IPS DF 6.9 (cell line): ENCODE data around the gene IL1RAPL1.

ENCODE experiments used
- DNase-seq: peaks from one replicate; pipeline ENCODE4 v3.0.0-alpha.2; 2013; ENCODE audit warnings: low read depth, low spot score
- H3K27ac ChIP-seq: one replicate; pipeline ENCODE4 v1.5.1; 2013; ENCODE audit warnings: low read length, control low read depth
- H3K27me3 ChIP-seq: 2 replicates; pipeline ENCODE4 v1.6.1; 2013; ENCODE audit warnings: mild to moderate bottlenecking, low read length; ENCODE audit not compliant: control insufficient read depth, insufficient read depth
- H3K36me3 ChIP-seq: 2 replicates; pipeline ENCODE4 v1.6.1; 2013; ENCODE audit warnings: low read length; ENCODE audit not compliant: control insufficient read depth, insufficient read depth
- H3K4me1 ChIP-seq: 2 replicates; pipeline ENCODE4 v1.6.1; 2013; ENCODE audit warnings: low read length; ENCODE audit not compliant: control insufficient read depth, insufficient read depth
- H3K4me3 ChIP-seq: 2 replicates; pipeline ENCODE4 v1.5.1; 2013; ENCODE audit warnings: mild to moderate bottlenecking, low read length
- H3K9me3 ChIP-seq: 2 replicates; pipeline ENCODE4 v1.6.1; 2013; ENCODE audit warnings: low read length, inconsistent platforms; ENCODE audit not compliant: control insufficient read depth, insufficient read depth
- WGBS: extraction: QIAGEN DNeasy Blood & Tissue Kit; methylation state at CpG from one replicate; pipeline ENCODE4 v1.1.7; 2013; ENCODE audit warnings: mixed read lengths, missing lambda C conversion rate; ENCODE audit not compliant: insufficient read length, insufficient coverage; 5-methylcytosine and 5-hydroxymethylcytosine counted together

IL1RAPL1 gene

GRCh38 chrX:28997706-28998463, 410.6 kb downstream of the IL1RAPL1 start:
- Histone ChIP-seq H3K9me3 (no peaks in the 10 kb centered on the region), H3K4me3 (no peak overlapping the region), H3K36me3 (no peaks in the 10 kb centered on the region), H3K4me1 (no peaks in the 10 kb centered on the region), H3K27ac (no peak overlapping the region), H3K27me3 (no peaks in the 10 kb centered on the region)
- WGBS: no CpG with 5 or more reads among the region's 1 CpG
- DNase-seq: no peak

DNA sequence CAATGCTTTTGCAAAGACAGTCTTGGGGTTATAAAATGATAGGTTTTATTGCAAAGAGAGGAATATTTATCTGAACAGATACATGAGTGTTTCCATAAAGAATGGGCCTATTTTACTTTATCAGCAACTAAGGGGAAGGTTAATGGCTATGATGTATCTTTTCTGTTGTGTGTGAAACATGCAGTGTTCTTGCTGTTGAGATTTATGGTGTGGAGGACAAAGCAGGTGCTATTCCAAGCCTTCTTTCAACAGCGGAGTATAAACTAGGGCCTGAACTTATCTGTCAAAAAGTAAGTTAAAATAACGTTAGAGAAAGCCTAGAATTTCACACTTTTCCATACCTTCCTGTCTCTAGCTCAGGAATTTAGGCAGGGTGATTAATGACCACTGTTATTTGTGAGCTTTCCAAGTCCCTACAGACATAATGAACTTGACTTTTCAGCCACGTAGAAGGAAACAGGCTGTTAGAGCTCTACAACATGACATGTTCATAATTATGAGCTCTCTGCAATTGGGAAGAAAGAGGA, 411.4 kb downstream of the IL1RAPL1 start:
- no peaks in the 10 kb centered on the region for H3K27me3 ChIP-seq
- H3K4me3 ChIP-seq: no peak overlapping the region
- no peaks in the 10 kb centered on the region for H3K36me3 ChIP-seq
- H3K9me3 ChIP-seq: no peaks in the 10 kb centered on the region
- H3K27ac ChIP-seq: no peak overlapping the region
- no peaks in the 10 kb centered on the region for H3K4me1 ChIP-seq
- WGBS: no CpG with 5 or more reads among the region's 3 CpGs
- DNase-seq: no peak

DNA sequence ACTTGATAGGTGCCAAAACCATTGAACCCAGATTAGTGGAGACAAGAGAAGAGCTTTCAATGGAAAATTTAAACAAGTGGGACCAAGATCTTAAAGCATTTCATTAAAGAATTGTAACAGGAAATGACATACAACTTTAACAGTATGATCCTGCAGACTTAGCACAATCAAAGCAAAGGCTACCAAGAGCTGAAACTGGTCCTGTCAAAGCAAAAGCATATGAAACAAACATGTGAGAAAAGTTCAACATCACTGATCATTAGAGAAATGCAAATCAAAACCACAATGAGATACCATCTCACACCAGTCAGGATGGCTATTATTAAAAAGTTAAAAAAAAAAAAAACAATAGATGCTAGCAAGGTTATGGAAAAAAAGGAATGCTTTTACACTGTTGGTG, 425.6 kb downstream of the IL1RAPL1 start:
- no peak for DNase-seq

GRCh38 chrX:29023207-29023606, 436.0 kb downstream of the IL1RAPL1 start:
- Histone ChIP-seq H3K9me3 (no peaks in the 10 kb centered on the region), H3K4me1 (no peaks in the 10 kb centered on the region), H3K36me3 (no peaks in the 10 kb centered on the region), H3K4me3 (no peak overlapping the region), H3K27me3 (no peaks in the 10 kb centered on the region), H3K27ac (no peak overlapping the region)
- no peak for DNase-seq

More for the DNA sequence above, 425.6 kb downstream of the IL1RAPL1 start:
- Histone ChIP-seq H3K36me3 (no peaks in the 10 kb centered on the region), H3K27me3 (no peaks in the 10 kb centered on the region), H3K27ac (no peak overlapping the region), H3K9me3 (no peaks in the 10 kb centered on the region), H3K4me3 (no peak overlapping the region), H3K4me1 (no peaks in the 10 kb centered on the region)

DNA sequence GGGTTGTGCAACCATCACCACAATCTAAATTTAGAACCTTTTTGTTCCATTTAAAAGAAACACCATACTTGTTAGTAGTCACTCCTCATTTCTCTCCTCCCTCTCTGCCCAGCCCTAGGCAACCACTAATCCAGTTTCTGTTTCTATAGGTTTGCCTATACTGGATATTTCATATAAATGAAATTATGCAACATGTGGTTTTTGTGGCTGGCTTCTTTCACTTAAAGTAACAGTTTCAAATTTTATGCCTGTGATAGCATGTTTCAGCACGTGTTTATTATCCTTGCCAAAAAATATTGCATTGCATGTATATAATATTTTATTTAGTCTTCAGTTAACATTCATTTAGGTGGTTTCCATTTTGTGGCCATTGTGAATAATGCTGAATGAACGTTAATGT, 437.6 kb downstream of the IL1RAPL1 start:
- Histone ChIP-seq H3K4me1 (no peaks in the 10 kb centered on the region), H3K27ac (no peak overlapping the region), H3K4me3 (no peak overlapping the region), H3K9me3 (no peaks in the 10 kb centered on the region), H3K36me3 (no peaks in the 10 kb centered on the region), H3K27me3 (no peaks in the 10 kb centered on the region)
- no CpG with 5 or more reads among the region's 2 CpGs for WGBS
- DNase-seq: no peak

DNA sequence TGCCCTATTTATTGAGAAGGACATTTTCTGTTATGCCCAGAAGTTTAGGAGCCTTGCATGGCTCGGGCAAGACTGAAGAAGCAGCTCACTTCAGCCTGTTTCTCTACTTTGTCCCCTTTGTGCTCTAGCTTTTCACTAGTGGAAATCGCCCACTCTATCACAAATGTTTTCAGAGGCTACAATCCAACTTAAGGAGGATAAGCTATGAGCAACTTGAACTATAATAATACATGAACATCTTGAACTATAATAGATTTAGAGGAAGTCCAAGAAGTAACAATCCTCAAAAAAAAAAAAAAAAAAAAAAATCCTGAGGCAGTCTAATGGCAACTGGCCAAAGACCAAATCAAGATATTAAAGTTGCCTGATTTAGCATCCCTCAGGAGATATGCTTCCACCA, 452.3 kb downstream of the IL1RAPL1 start:
- no peaks in the 10 kb centered on the region for H3K9me3 ChIP-seq
- no peaks in the 10 kb centered on the region for H3K36me3 ChIP-seq
- no peaks in the 10 kb centered on the region for H3K4me1 ChIP-seq
- WGBS: no CpG with 5 or more reads among the region's 2 CpGs
- H3K27me3 ChIP-seq: no peaks in the 10 kb centered on the region
- no peak overlapping the region for H3K27ac ChIP-seq
- no peak for DNase-seq
- H3K4me3 ChIP-seq: no peak overlapping the region

GRCh38 chrX:29040160-29040559, 452.9 kb downstream of the IL1RAPL1 start:
- DNase-seq: no peak
- no CpG with 5 or more reads among the region's 1 CpG for WGBS

DNA sequence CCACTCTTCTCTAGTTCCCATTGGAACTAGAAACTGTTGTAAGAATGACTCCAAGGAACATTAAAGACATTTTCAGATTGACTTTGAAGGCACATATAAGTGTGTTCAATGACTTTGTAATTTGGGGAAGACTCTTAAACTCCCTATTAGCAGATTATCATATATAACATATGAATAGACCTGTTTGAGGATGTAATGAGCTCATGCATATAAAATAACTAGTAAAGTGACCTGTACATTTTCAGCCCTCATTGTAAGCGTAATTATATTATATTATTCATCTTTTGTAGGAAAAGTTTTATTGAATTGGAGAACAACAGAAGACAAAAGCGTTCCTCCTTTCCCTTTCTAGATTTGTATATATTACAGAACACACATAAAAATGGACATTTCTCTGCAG, 455.1 kb downstream of the IL1RAPL1 start:
- no peak overlapping the region for H3K27ac ChIP-seq
- DNase-seq: no peak
- no peaks in the 10 kb centered on the region for H3K4me1 ChIP-seq
- no peaks in the 10 kb centered on the region for H3K36me3 ChIP-seq
- no peaks in the 10 kb centered on the region for H3K27me3 ChIP-seq
- H3K4me3 ChIP-seq: no peak overlapping the region
- no CpG with 5 or more reads among the region's 2 CpGs for WGBS
- H3K9me3 ChIP-seq: no peaks in the 10 kb centered on the region

More at GRCh38 chrX:29040160-29040559, 452.9 kb downstream of the IL1RAPL1 start:
- Histone ChIP-seq H3K4me1 (no peaks in the 10 kb centered on the region), H3K27me3 (no peaks in the 10 kb centered on the region), H3K4me3 (no peak overlapping the region), H3K9me3 (no peaks in the 10 kb centered on the region), H3K27ac (no peak overlapping the region), H3K36me3 (no peaks in the 10 kb centered on the region)

DNA sequence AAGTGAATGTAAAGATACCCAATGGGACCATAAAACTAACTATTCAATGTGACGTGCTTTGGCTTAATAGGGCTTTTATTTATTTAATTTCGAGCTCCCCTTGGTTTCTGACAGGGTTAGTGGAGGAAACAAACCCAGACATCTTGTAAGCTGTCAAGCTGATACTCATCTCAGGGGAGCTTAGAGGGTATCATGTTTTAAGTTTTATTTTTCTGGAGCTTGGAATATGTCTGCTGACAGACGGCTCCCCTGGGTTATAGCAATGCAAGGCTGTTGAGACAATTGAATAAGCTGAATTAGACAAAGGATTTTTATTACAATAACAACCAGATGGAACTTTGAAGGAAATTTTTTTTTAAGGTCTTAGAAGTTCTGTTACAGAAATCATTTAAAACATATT, 456.5 kb downstream of the IL1RAPL1 start:
- H3K9me3 ChIP-seq: no peaks in the 10 kb centered on the region
- DNase-seq: no peak
- H3K4me3 ChIP-seq: no peak overlapping the region
- H3K27ac ChIP-seq: no peak overlapping the region
- WGBS: no CpG with 5 or more reads among the region's 3 CpGs
- no peaks in the 10 kb centered on the region for H3K36me3 ChIP-seq
- H3K4me1 ChIP-seq: no peaks in the 10 kb centered on the region
- no peaks in the 10 kb centered on the region for H3K27me3 ChIP-seq

GRCh38 chrX:29044423-29045184, 457.4 kb downstream of the IL1RAPL1 start:
- Histone ChIP-seq H3K27ac (no peak overlapping the region), H3K36me3 (no peaks in the 10 kb centered on the region), H3K4me1 (no peaks in the 10 kb centered on the region), H3K9me3 (no peaks in the 10 kb centered on the region), H3K27me3 (no peaks in the 10 kb centered on the region), H3K4me3 (no peak overlapping the region)
- no peak for DNase-seq
- WGBS: no CpG with 5 or more reads among the region's 7 CpGs
